SK-N-SH treated with all-trans-retinoic acid at 6 μM for 48 hours (cell line): ENCODE data around the gene C16orf96.

ENCODE experiments used
- ATAC-seq: fragments of 200-7000 bp; cut with Tn5 transposase; 3 replicates; pipeline ENCODE4 v1.9.1; 2020; ENCODE audit warnings: mild to moderate bottlenecking, moderate library complexity
- ARNTL ChIP-seq: fragments of 450-650 bp; formaldehyde crosslinking; IDR thresholded peaks from 2 replicates; pipeline ENCODE4 v1.5.0; 2020; ENCODE audit warnings: low read depth, mild to moderate bottlenecking, moderate library complexity, borderline replicate concordance
- BACH2 ChIP-seq: fragments of 250-450 bp; sonication (Bioruptor Pico); IDR thresholded peaks from 2 replicates; pipeline ENCODE4 v1.9.0; 2021; ENCODE audit warnings: mild to moderate bottlenecking, borderline replicate concordance
- CREB5 ChIP-seq: fragments of 250-450 bp; sonication (Bioruptor Pico); IDR thresholded peaks from 2 replicates; pipeline ENCODE4 v1.5.1; 2020; ENCODE audit warnings: low read depth, mild to moderate bottlenecking, moderate library complexity
- CSDC2 ChIP-seq: fragments of 250-450 bp; sonication (Bioruptor Pico); IDR thresholded peaks from 2 replicates; pipeline ENCODE4 v1.5.0; 2020; ENCODE audit warnings: mild to moderate bottlenecking, moderate library complexity
- ESRRG ChIP-seq: fragments of 250-450 bp; sonication (Bioruptor Pico); IDR thresholded peaks from 2 replicates; pipeline ENCODE4 v1.6.1; 2021; ENCODE audit warnings: mild to moderate bottlenecking
- OSR1 ChIP-seq: fragments of 250-450 bp; sonication (Bioruptor Pico); IDR thresholded peaks from 2 replicates; pipeline ENCODE4 v1.8.0; 2022; ENCODE audit warnings: moderate library complexity, mild to moderate bottlenecking, inconsistent platforms
- RARB ChIP-seq: fragments of 250-450 bp; sonication (Bioruptor Pico); IDR thresholded peaks from 2 replicates; pipeline ENCODE4 v1.8.0; 2021; ENCODE audit warnings: mild to moderate bottlenecking, moderate library complexity
- SNAI2 ChIP-seq: fragments of 250-450 bp; sonication (Bioruptor Pico); IDR thresholded peaks from 2 replicates; pipeline ENCODE4 v1.5.0; 2020; ENCODE audit warnings: mild to moderate bottlenecking, moderate library complexity
- TCF4 ChIP-seq: fragments of 250-450 bp; sonication (Bioruptor Pico); IDR thresholded peaks from 2 replicates; pipeline ENCODE4 v1.8.0; 2021; ENCODE audit warnings: mild to moderate bottlenecking, moderate library complexity, borderline replicate concordance
- TOX ChIP-seq: fragments of 250-450 bp; sonication (Bioruptor Pico); IDR thresholded peaks from 2 replicates; pipeline ENCODE4 v1.8.0; 2021; ENCODE audit warnings: mild to moderate bottlenecking, moderate library complexity, borderline replicate concordance
- TSHZ2 ChIP-seq: fragments of 250-450 bp; sonication (Bioruptor Pico); IDR thresholded peaks from 2 replicates; pipeline ENCODE4 v1.5.0; 2020; ENCODE audit warnings: mild to moderate bottlenecking, moderate library complexity
- ZC3H10 ChIP-seq: fragments of 250-450 bp; sonication (Bioruptor Pico); IDR thresholded peaks from 2 replicates; pipeline ENCODE4 v1.5.1; 2021; ENCODE audit warnings: mild to moderate bottlenecking, moderate library complexity
- ZFP3 ChIP-seq: fragments of 250-450 bp; sonication (Bioruptor Pico); IDR thresholded peaks from 2 replicates; pipeline ENCODE4 v1.5.0; 2020; ENCODE audit warnings: mild to moderate bottlenecking, moderate library complexity
- ZNF565 ChIP-seq: fragments of 450-650 bp; formaldehyde crosslinking; conservative IDR thresholded peaks from 2 replicates; pipeline ENCODE4 v1.5.0; 2020; ENCODE audit warnings: low read depth, mild to moderate bottlenecking, moderate library complexity
- ZNF70 ChIP-seq: fragments of 450-650 bp; formaldehyde crosslinking; IDR thresholded peaks from 2 replicates; pipeline ENCODE4 v1.5.0; 2020; ENCODE audit warnings: mild to moderate bottlenecking, moderate library complexity
- ZNF8 ChIP-seq: fragments of 450-650 bp; formaldehyde crosslinking; IDR thresholded peaks from 2 replicates; pipeline ENCODE4 v1.5.0; 2020; ENCODE audit warnings: mild to moderate bottlenecking, moderate library complexity
- TF ChIP-seq, protein P1 (sequence below): fragments of 250-450 bp; sonication (Bioruptor Pico); IDR thresholded peaks from 2 replicates; pipeline ENCODE4 v1.8.0; 2021; ENCODE audit warnings: low read depth, mild to moderate bottlenecking, moderate library complexity, borderline replicate concordance

Gene C16orf96

DNA sequence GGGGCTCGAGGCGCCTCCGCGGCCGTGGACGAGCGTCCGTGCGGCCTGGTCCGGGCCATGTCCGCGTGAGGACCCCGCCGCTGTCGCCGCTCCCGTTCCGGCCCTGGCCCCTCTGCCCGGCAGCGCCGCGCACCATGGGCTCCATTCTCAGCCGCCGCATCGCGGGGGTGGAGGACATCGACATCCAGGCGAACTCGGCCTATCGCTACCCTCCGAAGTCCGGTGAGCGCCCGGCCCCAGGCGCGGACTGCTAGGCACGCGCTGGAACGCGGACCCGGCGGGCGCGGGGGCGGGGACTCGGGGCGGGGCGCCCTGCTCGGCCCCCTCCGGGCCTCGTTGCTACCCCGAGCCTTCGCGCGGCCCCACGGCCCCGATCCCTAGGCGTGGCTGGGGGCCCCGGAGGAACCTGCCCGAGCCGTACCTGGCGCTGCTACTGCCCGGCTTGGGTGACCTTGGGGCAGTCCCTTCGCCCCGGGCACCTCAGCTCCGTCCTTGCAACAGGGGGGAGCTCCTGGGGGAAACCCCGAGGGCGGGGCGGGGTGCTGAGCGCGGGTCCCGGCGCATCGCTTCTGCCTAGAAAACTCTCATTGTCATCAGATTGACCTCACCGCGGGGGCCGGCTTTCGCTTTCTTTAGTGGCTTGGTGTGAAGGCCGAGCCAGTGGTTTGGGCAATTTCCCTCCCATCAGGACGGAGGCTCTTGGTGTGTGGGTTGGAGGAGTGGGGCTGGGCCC is 68.9 kb downstream of the C16orf96 start:
- peak; percentile 35 for ATAC-seq
- no peak for TF ChIP-seq ZFP3 (CRISPR knock-in tag)
- TF ChIP-seq, protein P1, sequence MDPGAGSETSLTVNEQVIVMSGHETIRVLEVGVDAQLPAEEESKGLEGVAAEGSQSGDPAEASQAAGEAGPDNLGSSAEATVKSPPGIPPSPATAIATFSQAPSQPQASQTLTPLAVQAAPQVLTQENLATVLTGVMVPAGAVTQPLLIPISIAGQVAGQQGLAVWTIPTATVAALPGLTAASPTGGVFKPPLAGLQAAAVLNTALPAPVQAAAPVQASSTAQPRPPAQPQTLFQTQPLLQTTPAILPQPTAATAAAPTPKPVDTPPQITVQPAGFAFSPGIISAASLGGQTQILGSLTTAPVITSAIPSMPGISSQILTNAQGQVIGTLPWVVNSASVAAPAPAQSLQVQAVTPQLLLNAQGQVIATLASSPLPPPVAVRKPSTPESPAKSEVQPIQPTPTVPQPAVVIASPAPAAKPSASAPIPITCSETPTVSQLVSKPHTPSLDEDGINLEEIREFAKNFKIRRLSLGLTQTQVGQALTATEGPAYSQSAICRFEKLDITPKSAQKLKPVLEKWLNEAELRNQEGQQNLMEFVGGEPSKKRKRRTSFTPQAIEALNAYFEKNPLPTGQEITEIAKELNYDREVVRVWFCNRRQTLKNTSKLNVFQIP (CRISPR knock-in tag): no peak
- TF ChIP-seq CREB5 (CRISPR knock-in tag): no peak
- no peak for TF ChIP-seq ZNF8
- no peak for TF ChIP-seq ZNF565 (CRISPR knock-in tag)
- TF ChIP-seq OSR1 (CRISPR knock-in tag): no peak
- TF ChIP-seq CSDC2 (CRISPR knock-in tag): no peak

DNA sequence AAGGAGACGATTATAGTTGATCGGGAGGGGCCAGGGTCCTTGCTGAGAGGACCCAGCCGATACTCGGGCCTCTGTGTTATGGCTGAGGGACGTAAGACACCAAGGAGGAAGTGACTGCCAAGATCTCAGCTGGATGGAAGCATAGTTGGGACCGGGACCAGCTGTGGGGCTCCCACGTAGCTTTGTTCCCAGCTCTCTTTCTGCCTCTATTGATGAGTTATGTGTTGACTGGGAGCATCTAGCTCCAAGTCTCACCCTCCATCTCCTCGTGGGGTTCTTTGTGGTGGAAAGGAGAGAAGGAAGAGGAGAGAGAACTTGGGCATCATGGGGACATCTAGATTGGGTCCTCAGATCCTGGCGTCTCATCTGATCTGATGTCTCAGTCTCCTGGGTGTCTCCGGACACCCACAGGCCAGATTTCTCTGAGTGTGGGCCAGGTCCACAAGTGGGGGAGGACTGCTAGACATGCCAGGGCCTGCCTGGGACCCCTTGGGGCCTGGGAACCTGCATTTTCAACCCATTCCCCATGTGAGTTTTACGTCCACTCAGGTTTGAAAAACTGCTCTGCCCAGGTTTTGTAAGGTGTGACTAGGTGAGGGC is 69.5 kb downstream of the C16orf96 start:
- ATAC-seq: peak; percentile 12; the same call in 2 of the 3 replicates
- no peak for TF ChIP-seq ZNF8

GRCh38 chr16:4626396-4626795 is 70.3 kb downstream of the C16orf96 start:
- TF ChIP-seq, protein P1 (CRISPR knock-in tag): no peak
- TF ChIP-seq ZFP3 (CRISPR knock-in tag): no peak
- no peak for TF ChIP-seq TCF4 (CRISPR knock-in tag)
- no peak for TF ChIP-seq CSDC2 (CRISPR knock-in tag)
- no peak for TF ChIP-seq ESRRG (CRISPR knock-in tag)
- TF ChIP-seq, all 23 proteins: peak for 0
- no peak for ATAC-seq

DNA sequence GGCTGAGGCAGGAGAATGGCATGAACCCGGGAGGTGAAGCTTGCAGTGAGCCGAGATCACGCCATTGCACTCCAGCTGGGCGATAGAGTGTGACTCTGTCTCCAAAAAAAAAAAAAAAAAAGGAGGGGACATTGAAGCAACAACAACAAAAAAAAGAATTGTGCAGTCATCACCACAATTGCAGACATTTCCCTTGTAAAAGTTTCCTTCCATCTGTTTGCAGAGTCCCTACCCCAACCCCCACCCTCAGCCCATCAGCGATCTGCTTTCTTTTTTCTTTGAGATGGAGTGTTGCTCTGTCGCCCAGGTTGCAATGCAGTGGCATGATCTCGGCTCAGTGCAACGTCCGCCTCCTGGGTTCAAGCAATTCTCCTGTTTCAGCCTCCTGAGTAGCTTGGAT is 72.1 kb downstream of the C16orf96 start:
- no peak for ATAC-seq
- no peak for TF ChIP-seq ZNF70 (CRISPR knock-in tag)
- TF ChIP-seq TOX: no peak
- TF ChIP-seq BACH2 (CRISPR knock-in tag): no peak
- no peak for TF ChIP-seq ZC3H10 (CRISPR knock-in tag)
- no peak for TF ChIP-seq RARB
- TF ChIP-seq, all 23 proteins: peak for 0

GRCh38 chr16:4631444-4631843 is 75.3 kb downstream of the C16orf96 start:
- TF ChIP-seq ESRRG (CRISPR knock-in tag) (no peak), ZC3H10 (CRISPR knock-in tag) (no peak), TSHZ2 (CRISPR knock-in tag) (no peak), CREB5 (CRISPR knock-in tag) (no peak), ARNTL (CRISPR knock-in tag) (no peak), ZFP3 (CRISPR knock-in tag) (no peak), SNAI2 (CRISPR knock-in tag) (no peak)
- no peak for ATAC-seq
